Stomach (tissue), 9 donors: Measurements from ENCODE around the gene CYGB. TPM values are rescaled to one million over a fixed set of nuclear protein-coding genes. Genes with fewer than 3 reads are reported as not detected.

Experiments used
- DNase-seq, 2 donors: peaks; one replicate each; pipeline versions ENCODE4 v3.0.0 to v3.0.0-alpha.2; 2013 to 2019
- H3K27ac ChIP-seq, 5 donors: fragments of 200-600 bp in 4 of 5; sonication (generic) in 4 of 5; one replicate each; pipeline ENCODE4 v1.5.1; 2013 to 2019; ENCODE audit warnings: mild to moderate bottlenecking in 1 of 5, moderate library complexity in 1 of 5
- H3K27me3 ChIP-seq, 3 donors: fragments of 200-600 bp; sonication (generic); one replicate each; pipeline ENCODE4 v1.5.1; 2017 to 2019; ENCODE audit warnings: mixed run types in 1 of 3
- H3K36me3 ChIP-seq, 4 donors: fragments of 200-600 bp; sonication (generic); 1 replicate in 3 of 4; 2 replicates in 1 of 4; pipeline ENCODE4 v1.5.1; 2016 to 2019
- H3K4me1 ChIP-seq, 4 donors: fragments of 200-600 bp; sonication (generic); one replicate each; pipeline ENCODE4 v1.5.1; 2016 to 2019
- H3K4me3 ChIP-seq, 4 donors: fragments of 200-600 bp; sonication (generic) in 3 of 4; one replicate each; pipeline ENCODE4 v1.5.1; 2016 to 2019; ENCODE audit warnings: mild to moderate bottlenecking in 1 of 4
- H3K9me3 ChIP-seq, 4 donors: fragments of 200-600 bp; sonication (generic); one replicate each; pipeline ENCODE4 v1.5.1; 2016 to 2019
- EP300 ChIP-seq: sonication (generic); formaldehyde crosslinking; IDR thresholded peaks from one replicate; pipeline ENCODE4 v1.6.1; 2017; ENCODE audit warnings: antibody characterized with exemption
- POLR2A ChIP-seq, 4 donors: fragments of 450-650 bp; IDR thresholded peaks; one replicate each; pipeline ENCODE4 v1.6.1; 2016; ENCODE audit warnings: antibody characterized with exemption in 4 of 4, control low read depth in 2 of 4, mild to moderate bottlenecking in 1 of 4, moderate library complexity in 1 of 4
- POLR2AphosphoS5 ChIP-seq, 3 donors: sonication (generic); formaldehyde crosslinking; IDR thresholded peaks; one replicate each; pipeline ENCODE4 v1.6.1; 2016; ENCODE audit warnings: antibody characterized with exemption in 3 of 3
- WGBS, 5 donors: extraction: QIAGEN DNeasy Blood & Tissue Kit in 3 of 5; methylation state at CpG; one replicate each; pipeline versions ENCODE4 v1.1.5 to v1.1.7; 2013 to 2018; 5-methylcytosine and 5-hydroxymethylcytosine counted together
- intact Hi-C: fragments of 100-400 bp; cut with DNase I; formaldehyde crosslinking; loops from one replicate; pipeline ENCODE4 v1.15.1; 2023; ENCODE audit warnings: low total_unique reads
- polyA plus RNA-seq, 3 donors: library from polyadenylated mRNA; stranded (reverse); fragments of 200-250 nt; gene quantifications; one replicate each; pipeline ENCODE4 v1.2.3, GENCODE V29; 2013
- total RNA-seq, 5 donors: library from RNA; depleted of rRNA; stranded (reverse); fragments of >200 nt; gene quantifications; one replicate each; pipeline versions ENCODE4 v1.1.0 to v1.2.3, GENCODE V29; 2014 to 2016
- TF ChIP-seq, protein P1 (sequence below), 7 experiments: fragments of 450-650 bp in 4 of 7; fragments of 200-600 bp in 3 of 7; sonication (generic) in 3 of 7; IDR thresholded peaks; one replicate each; pipeline ENCODE4 v1.5.1; 2016 to 2019; ENCODE audit warnings: antibody characterized with exemption in 7 of 7, control low read depth in 2 of 7, mild to moderate bottlenecking in 1 of 7
- donor health status: healthy with polysubstance abuse.
- donor health status: Bipolar disorder and iron deficiency.
- donor health status: healthy.

The CYGB gene
- total and polyA plus RNA-seq, 8 donors = 6.8 to 101 (median 35.9) TPM; not detected in 1

DNA sequence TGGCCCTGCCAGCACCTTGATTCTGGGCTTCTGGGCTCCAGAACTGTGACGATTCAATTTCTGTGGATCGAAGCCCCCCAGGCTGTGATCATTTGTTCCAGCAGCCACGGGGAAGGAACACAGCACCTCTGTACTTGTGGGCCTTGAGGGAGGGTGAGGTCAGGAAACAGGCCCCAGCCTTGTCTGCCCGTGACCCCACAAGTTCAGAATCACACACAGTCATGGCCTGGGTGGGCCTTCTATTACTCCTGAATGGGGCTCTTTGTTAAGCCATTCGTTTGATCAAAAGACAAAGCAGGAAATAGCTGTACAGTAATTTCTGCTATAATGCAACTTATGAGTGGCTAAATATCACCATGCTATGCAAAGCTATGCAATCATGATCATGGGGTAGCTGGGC is 38.1 kb upstream of the CYGB start:
- peaks cover 2 to 12% (median 8%) of the 10 kb centered on the region in 4 donors for H3K4me1 ChIP-seq
- H3K9me3 ChIP-seq = no peaks in the 10 kb centered on the region
- no peak overlapping the region for H3K27ac ChIP-seq
- no peaks in the 10 kb centered on the region for H3K36me3 ChIP-seq
- intact Hi-C loops = no loop called here
- H3K4me3 ChIP-seq = no peak overlapping the region
- no peak for TF ChIP-seq EP300
- TF ChIP-seq POLR2AphosphoS5 (IDR thresholded peaks at IDR 0.05) = no peak
- TF ChIP-seq, protein P1, sequence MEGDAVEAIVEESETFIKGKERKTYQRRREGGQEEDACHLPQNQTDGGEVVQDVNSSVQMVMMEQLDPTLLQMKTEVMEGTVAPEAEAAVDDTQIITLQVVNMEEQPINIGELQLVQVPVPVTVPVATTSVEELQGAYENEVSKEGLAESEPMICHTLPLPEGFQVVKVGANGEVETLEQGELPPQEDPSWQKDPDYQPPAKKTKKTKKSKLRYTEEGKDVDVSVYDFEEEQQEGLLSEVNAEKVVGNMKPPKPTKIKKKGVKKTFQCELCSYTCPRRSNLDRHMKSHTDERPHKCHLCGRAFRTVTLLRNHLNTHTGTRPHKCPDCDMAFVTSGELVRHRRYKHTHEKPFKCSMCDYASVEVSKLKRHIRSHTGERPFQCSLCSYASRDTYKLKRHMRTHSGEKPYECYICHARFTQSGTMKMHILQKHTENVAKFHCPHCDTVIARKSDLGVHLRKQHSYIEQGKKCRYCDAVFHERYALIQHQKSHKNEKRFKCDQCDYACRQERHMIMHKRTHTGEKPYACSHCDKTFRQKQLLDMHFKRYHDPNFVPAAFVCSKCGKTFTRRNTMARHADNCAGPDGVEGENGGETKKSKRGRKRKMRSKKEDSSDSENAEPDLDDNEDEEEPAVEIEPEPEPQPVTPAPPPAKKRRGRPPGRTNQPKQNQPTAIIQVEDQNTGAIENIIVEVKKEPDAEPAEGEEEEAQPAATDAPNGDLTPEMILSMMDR (IDR thresholded peaks at IDR 0.05) = no peak
- TF ChIP-seq POLR2A (IDR thresholded peaks at IDR 0.05) = no peak
- WGBS, 5 donors = 68 to 78% (median 71%) methylated on average over 3 to 5 of the region's 5 CpGs
- DNase-seq = peak in 1 of 2 donors; percentile 67
- H3K27me3 ChIP-seq = no peaks in the 10 kb centered on the region

DNA sequence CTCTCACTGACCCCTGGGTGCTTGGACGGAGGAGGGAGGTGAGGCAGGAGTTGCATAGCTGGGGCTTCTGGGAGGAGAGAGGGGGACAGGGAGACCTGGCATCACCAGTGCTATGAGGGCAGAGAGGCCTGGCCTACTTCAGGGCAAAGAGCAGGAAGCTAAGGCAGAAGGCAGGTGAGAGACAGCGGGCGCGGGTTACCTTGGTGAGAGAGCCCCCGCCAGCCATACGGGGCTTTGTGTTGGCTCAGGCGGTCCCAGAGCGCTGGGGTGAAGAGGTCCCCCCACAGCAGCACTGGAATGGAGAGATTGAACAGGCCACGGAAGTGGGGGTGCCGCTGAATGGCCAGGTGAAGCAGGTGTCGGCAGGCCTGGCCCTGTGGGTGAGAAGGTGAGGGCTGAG is 36.7 kb upstream of the CYGB start:
- TF ChIP-seq, protein P1 (IDR thresholded peaks at IDR 0.05) = no peak
- TF ChIP-seq EP300 = no peak
- TF ChIP-seq POLR2AphosphoS5 (IDR thresholded peaks at IDR 0.05) = no peak
- TF ChIP-seq POLR2A (IDR thresholded peaks at IDR 0.05) = no peak
- Histone ChIP-seq H3K27me3 (no peaks in the 10 kb centered on the region), H3K4me3 (no peak overlapping the region), H3K27ac (no peak overlapping the region), H3K4me1 (peaks cover 10 to 26% (median 20%) of the 10 kb centered on the region in 4 donors), H3K9me3 (no peaks in the 10 kb centered on the region), H3K36me3 (no peaks in the 10 kb centered on the region)
- 88 to 97% (median 94%) methylated on average over 10 to 11 of the region's 11 CpGs for WGBS, 5 donors
- no peak for DNase-seq
- intact Hi-C loops = no loop called here

- Histone ChIP-seq H3K9me3 (no peaks in the 10 kb centered on the region), H3K27me3 (no peaks in the 10 kb centered on the region), H3K4me1 (peaks cover 12 to 29% (median 25%) of the 10 kb centered on the region in 4 donors), H3K4me3 (no peak overlapping the region), H3K27ac (no peak overlapping the region), H3K36me3 (no peaks in the 10 kb centered on the region)
- intact Hi-C loops = no loop called here
- TF ChIP-seq POLR2A (IDR thresholded peaks at IDR 0.05) = no peak
- 90 to 96% (median 94%) methylated on average over 6 to 10 of the region's 10 CpGs for WGBS, 5 donors
- no peak for DNase-seq
These were observed 35.6 kb upstream of the CYGB start for GRCh38 chr17:76573096-76573495.

- Histone ChIP-seq H3K36me3 (no peaks in the 10 kb centered on the region), H3K4me3 (no peak overlapping the region), H3K27ac (no peak overlapping the region), H3K27me3 (no peaks in the 10 kb centered on the region), H3K4me1 (peaks cover 19 to 37% (median 30%) of the 10 kb centered on the region in 4 donors), H3K9me3 (no peaks in the 10 kb centered on the region)
- 90 to 94% (median 93%) methylated on average over 10 to 17 of the region's 17 CpGs for WGBS, 5 donors
- no peak for DNase-seq
- intact Hi-C loops = no loop called here
- TF ChIP-seq POLR2AphosphoS5 (IDR thresholded peaks at IDR 0.05) (no peak), EP300 (no peak), POLR2A (IDR thresholded peaks at IDR 0.05) (no peak)
- TF ChIP-seq, protein P1 (IDR thresholded peaks at IDR 0.05) = no peak
These were observed 34.8 kb upstream of the CYGB start for GRCh38 chr17:76572201-76572910.

DNA sequence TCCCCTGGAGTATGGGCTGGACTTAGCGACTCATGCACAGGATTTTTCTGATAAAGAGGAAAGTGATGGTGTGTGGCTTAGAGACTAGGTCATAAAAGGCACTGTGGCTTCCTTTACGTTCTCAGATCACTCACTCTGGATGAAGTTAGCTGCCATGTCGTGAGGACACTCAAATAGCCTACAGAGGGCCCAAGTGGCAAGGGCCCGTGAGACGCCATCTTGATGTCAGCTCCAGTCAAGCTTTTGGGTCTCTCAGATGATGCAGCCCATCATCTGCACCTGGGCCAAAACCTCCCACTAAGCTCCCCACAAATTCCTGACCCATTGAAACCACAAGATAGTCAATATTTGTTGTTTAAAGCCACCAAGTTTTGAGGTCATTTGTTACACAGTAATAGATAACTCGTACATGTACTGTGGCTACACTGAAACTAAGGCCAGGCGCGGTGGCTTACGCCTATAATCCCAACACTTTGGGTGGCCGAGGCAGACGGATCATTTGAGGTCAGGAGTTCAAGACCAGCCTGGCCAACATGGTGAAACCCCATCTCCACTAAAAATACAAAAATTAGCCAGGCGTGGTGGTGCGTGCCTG is 33.5 kb upstream of the CYGB start:
- Histone ChIP-seq H3K36me3 (peaks cover 0 to 11% (median 7%) of the 10 kb centered on the region in 4 donors), H3K4me3 (no peak overlapping the region), H3K27ac (peak overlapping the region in 1 of 5 donors; percentile 65), H3K9me3 (no peaks in the 10 kb centered on the region), H3K27me3 (no peaks in the 10 kb centered on the region), H3K4me1 (peaks cover 29 to 51% (median 40%) of the 10 kb centered on the region in 4 donors)
- WGBS, 5 donors = 79 to 89% (median 84%) methylated on average over 13 of the region's 13 CpGs
- no peak for TF ChIP-seq EP300
- no peak for TF ChIP-seq POLR2AphosphoS5 (IDR thresholded peaks at IDR 0.05)
- TF ChIP-seq, protein P1 (IDR thresholded peaks at IDR 0.05) = no peak
- no peak for TF ChIP-seq POLR2A (IDR thresholded peaks at IDR 0.05)
- DNase-seq = no peak
- intact Hi-C loops = no loop called here
